Kidney (tissue), 14 donors: Measurements from ENCODE around the gene CDK16. TPM values are rescaled to one million over a fixed set of nuclear protein-coding genes. Genes with fewer than 3 reads are reported as not detected.
A peak's percentile ranks its signal among the peaks of the same experiment; 100 is the strongest.

Experiments
- DNase-seq, 5 donors: peaks; one replicate each; pipeline ENCODE4 v3.0.0-alpha.2; 2013 to 2020
- FAIRE-seq: peaks from 2 replicates; lab custom pipeline; 2012; peaks lifted over from hg19 to GRCh38; lab: Jason Lieb, UNC
- H3K27ac ChIP-seq, 2 donors: one replicate each; pipeline ENCODE4 v1.7.0; 2013; ENCODE audit warnings: low read depth in 2 of 2, low read length in 2 of 2, inconsistent platforms in 1 of 2
- H3K27me3 ChIP-seq: one replicate; pipeline ENCODE4 v1.7.1; 2013; ENCODE audit warnings: low read length, inconsistent platforms; ENCODE audit not compliant: control insufficient read depth, insufficient read depth
- H3K36me3 ChIP-seq, 3 donors: one replicate each; pipeline versions ENCODE4 v1.7.0 to v1.7.1; 2013; ENCODE audit warnings: low read length in 3 of 3, control low read depth in 1 of 3, inconsistent platforms in 1 of 3; ENCODE audit not compliant: insufficient read depth in 3 of 3, control insufficient read depth in 2 of 3
- H3K4me1 ChIP-seq, 3 donors: one replicate each; pipeline versions ENCODE4 v1.7.0 to v1.7.1; 2013; ENCODE audit warnings: low read length in 3 of 3, inconsistent platforms in 1 of 3, low read depth in 1 of 3; ENCODE audit not compliant: control insufficient read depth in 2 of 3, insufficient read depth in 2 of 3
- H3K4me3 ChIP-seq, 3 donors: one replicate each; pipeline versions ENCODE4 v1.7.0 to v1.8.1; 2013; ENCODE audit warnings: low read length in 3 of 3, control low read depth in 1 of 3, inconsistent platforms in 1 of 3
- H3K9ac ChIP-seq, 3 donors: one replicate each; pipeline versions ENCODE4 v1.7.0 to v1.7.1; 2013; ENCODE audit warnings: low read length in 3 of 3, control low read depth in 1 of 3, inconsistent platforms in 1 of 3
- H3K9me3 ChIP-seq, 3 donors: one replicate each; pipeline versions ENCODE4 v1.7.0 to v1.7.1; 2013; ENCODE audit warnings: low read length in 3 of 3, control low read depth in 1 of 3, inconsistent platforms in 1 of 3; ENCODE audit not compliant: control insufficient read depth in 2 of 3, insufficient read depth in 1 of 3
- intact Hi-C: fragments of 100-400 bp; cut with DNase I; formaldehyde crosslinking; loops from one replicate; pipeline ENCODE4 v1.11.1; 2022
- polyA plus RNA-seq: library from polyadenylated mRNA; stranded (reverse); fragments of 350-450 nt; fragmentation: Illumina TruSeq; extraction: RNeasy Lipid Tissue Mini Kit (QIAGEN cat#74804); gene quantifications from one replicate; pipeline ENCODE4 v1.2.3, GENCODE V29; 2014; ENCODE audit warnings: low read depth, low replicate concordance; ENCODE audit not compliant: insufficient read depth
- total RNA-seq: library from RNA; stranded (reverse); fragmentation: NEBNext Ultra II Directional; extraction: Animal tissue kit (Norgen Biotek cat#: 25700); gene quantifications from one replicate; pipeline ENCODE4 v1.2.1, GENCODE V29; 2021
- TF ChIP-seq, protein P1 (sequence below): IDR thresholded peaks from 3 replicates; pipeline ENCODE4 v1.5.1; 2012; ENCODE audit warnings: mild to moderate bottlenecking, moderate library complexity, borderline replicate concordance; ENCODE audit not compliant: insufficient read depth; ENCODE audit errors: extremely low read depth
- donor health status: control.
- donor health status: control.
- donor health status: control.
- donor health status: control.
- donor health status: control.
- donor health status: DM: yes; HTN: yes; CAD: no.
- donor health status: Normal renal cell carcinoma (clear cell type).

Gene CDK16
- total and polyA plus RNA-seq, 2 donors from 2014 or later = 89.1 to 96.1 TPM

DNA sequence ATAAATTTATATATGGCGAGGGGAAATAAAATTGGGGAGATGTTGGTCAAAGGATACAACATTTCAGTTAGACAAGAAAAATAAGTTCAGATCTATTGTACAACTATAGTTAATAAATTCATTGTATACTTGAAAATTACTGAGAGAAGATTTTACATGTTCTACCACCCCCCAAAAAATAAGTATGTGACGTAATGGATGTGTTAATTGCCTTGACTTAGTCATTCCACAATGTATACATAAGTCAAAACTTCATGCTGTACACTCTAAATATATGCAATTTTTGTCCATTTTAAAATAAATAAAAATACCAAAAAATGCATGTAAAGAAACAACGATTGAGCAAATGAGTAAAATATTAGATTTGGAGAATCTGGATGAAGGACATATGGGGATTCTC lies 16.1 kb downstream of the CDK16 start:
- DNase-seq = no peak

DNA sequence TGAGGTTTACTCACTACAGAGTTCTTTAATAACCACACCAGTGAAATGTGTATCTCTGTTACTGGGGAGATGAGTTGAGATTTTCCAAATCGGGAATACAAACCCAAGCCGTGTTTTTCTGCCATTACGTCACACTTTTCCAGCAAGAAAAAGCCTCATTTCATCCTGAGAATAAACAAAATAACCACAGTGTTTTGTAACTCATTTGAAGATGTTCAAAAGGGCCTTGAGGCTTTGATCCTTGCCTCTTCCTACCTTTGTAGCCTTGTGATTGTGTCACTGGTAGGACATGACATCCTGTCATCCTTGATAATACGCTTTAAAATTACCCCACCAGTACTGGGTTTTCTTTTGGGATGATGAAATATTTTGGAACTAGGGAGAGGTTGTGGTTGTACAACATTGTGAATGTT lies 17.2 kb downstream of the CDK16 start:
- TF ChIP-seq, protein P1, sequence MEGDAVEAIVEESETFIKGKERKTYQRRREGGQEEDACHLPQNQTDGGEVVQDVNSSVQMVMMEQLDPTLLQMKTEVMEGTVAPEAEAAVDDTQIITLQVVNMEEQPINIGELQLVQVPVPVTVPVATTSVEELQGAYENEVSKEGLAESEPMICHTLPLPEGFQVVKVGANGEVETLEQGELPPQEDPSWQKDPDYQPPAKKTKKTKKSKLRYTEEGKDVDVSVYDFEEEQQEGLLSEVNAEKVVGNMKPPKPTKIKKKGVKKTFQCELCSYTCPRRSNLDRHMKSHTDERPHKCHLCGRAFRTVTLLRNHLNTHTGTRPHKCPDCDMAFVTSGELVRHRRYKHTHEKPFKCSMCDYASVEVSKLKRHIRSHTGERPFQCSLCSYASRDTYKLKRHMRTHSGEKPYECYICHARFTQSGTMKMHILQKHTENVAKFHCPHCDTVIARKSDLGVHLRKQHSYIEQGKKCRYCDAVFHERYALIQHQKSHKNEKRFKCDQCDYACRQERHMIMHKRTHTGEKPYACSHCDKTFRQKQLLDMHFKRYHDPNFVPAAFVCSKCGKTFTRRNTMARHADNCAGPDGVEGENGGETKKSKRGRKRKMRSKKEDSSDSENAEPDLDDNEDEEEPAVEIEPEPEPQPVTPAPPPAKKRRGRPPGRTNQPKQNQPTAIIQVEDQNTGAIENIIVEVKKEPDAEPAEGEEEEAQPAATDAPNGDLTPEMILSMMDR = no peak
- no peak for DNase-seq
- no peaks in the 10 kb centered on the region for H3K9me3 ChIP-seq
- intact Hi-C loops = no loop called here
- no peak overlapping the region for H3K9ac ChIP-seq
- FAIRE-seq = no peak
- no peak overlapping the region for H3K27ac ChIP-seq
- peaks cover 4 to 8% (median 7%) of the 10 kb centered on the region in 3 donors for H3K36me3 ChIP-seq
- no peak overlapping the region for H3K4me3 ChIP-seq
- H3K27me3 ChIP-seq = peaks cover 13% of the 10 kb centered on the region
- H3K4me1 ChIP-seq = peaks cover 0 to 4% (median 4%) of the 10 kb centered on the region in 3 donors

More for the DNA sequence above, 16.1 kb downstream of the CDK16 start:
- no peaks in the 10 kb centered on the region for H3K9me3 ChIP-seq
- peak overlapping the region in 2 of 3 donors; percentile 76 to 88 for H3K9ac ChIP-seq
- TF ChIP-seq, protein P1 = no peak
- peak overlapping the region; percentile 79 to 85 (median 80) for H3K4me3 ChIP-seq
- intact Hi-C loops = no loop called here
- no peak overlapping the region for H3K27ac ChIP-seq
- H3K36me3 ChIP-seq = peaks cover 1 to 4% (median 4%) of the 10 kb centered on the region in 3 donors
- H3K27me3 ChIP-seq = peaks cover 16% of the 10 kb centered on the region
- peaks cover 0 to 4% (median 4%) of the 10 kb centered on the region in 3 donors for H3K4me1 ChIP-seq
- peak; percentile 13 for FAIRE-seq

DNA sequence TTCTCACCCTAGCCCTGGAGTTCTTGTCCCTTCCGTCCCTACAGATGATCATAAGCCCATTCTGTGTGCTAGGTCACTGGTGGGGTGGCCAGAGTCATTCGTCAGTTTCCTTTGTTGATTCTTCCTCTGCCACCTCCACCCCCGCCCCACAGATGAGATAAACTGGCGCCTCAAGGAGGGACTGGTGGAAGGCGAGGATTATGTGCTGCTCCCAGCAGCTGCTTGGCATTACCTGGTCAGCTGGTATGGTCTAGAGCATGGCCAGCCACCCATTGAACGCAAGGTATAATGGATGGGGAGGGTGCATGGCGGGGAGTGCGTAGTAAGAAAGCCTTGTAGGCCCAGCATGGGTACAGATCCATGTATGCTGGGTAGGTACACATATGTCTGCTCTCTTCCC lies 20.7 kb downstream of the CDK16 start:
- Histone ChIP-seq H3K27ac (no peak overlapping the region), H3K27me3 (peaks cover 11% of the 10 kb centered on the region), H3K9me3 (no peaks in the 10 kb centered on the region), H3K36me3 (peaks cover 6 to 17% (median 8%) of the 10 kb centered on the region in 3 donors), H3K4me1 (no peaks in the 10 kb centered on the region), H3K9ac (no peak overlapping the region), H3K4me3 (no peak overlapping the region)
- TF ChIP-seq, protein P1 = no peak
- peak in 2 of 5 donors; percentile 3 to 4 for DNase-seq
- FAIRE-seq = no peak
- intact Hi-C loops = no loop called here
